ENCODE data around the gene TMEM256.

DNA sequence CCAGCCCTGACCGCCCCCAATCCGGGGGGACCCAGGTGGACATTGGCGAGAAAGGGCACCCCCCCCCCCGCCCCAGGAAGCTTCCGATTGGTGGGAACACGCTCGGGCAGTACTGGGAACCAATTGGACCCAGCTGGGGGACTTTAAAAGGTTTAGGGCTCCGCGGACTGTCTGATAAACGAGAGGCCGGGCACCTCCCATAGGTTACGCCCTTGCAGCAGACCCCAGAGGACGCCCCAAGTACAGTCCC lies 245 bp downstream of the TMEM256 start:
- TF ChIP-seq HOXB5 (CRISPR knock-in tag; IDR thresholded peaks at IDR 0.05) = no peak
- TF ChIP-seq, protein P1, sequence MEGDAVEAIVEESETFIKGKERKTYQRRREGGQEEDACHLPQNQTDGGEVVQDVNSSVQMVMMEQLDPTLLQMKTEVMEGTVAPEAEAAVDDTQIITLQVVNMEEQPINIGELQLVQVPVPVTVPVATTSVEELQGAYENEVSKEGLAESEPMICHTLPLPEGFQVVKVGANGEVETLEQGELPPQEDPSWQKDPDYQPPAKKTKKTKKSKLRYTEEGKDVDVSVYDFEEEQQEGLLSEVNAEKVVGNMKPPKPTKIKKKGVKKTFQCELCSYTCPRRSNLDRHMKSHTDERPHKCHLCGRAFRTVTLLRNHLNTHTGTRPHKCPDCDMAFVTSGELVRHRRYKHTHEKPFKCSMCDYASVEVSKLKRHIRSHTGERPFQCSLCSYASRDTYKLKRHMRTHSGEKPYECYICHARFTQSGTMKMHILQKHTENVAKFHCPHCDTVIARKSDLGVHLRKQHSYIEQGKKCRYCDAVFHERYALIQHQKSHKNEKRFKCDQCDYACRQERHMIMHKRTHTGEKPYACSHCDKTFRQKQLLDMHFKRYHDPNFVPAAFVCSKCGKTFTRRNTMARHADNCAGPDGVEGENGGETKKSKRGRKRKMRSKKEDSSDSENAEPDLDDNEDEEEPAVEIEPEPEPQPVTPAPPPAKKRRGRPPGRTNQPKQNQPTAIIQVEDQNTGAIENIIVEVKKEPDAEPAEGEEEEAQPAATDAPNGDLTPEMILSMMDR (IDR thresholded peaks at IDR 0.05) = no peak
